Activated naive CD4-positive, alpha-beta T cell treated with anti-CD3 and anti-CD28 coated beads, Interleukin-2, amount 10 ng/mL, durations not matched to agents 7 days and 5 days (primary cell): ENCODE measurements around the gene HSD17B8.

ENCODE experiments used
- CTCF ChIA-PET: fragments of 350-600 bp; sonication (Branson Sonifier 250); formaldehyde crosslinking; loops from one replicate; lab custom pipeline; 2021; ENCODE audit warnings: antibody characterized with exemption; lab: Charles Lee
- DNase-seq: peaks from one replicate; pipeline ENCODE4 v3.0.0-alpha.2; 2020
- H3K27ac Mint-ChIP-seq: one replicate; pipeline ENCODE4 v1.8.0; 2021; ENCODE audit warnings: mild to moderate bottlenecking, moderate library complexity, mixed read lengths
- H3K27me3 Mint-ChIP-seq: one replicate; pipeline ENCODE4 v1.8.0; 2021; ENCODE audit warnings: mild to moderate bottlenecking, mixed read lengths
- H3K36me3 Mint-ChIP-seq: one replicate; pipeline ENCODE4 v1.8.0; 2021; ENCODE audit warnings: mixed read lengths
- H3K4me1 Mint-ChIP-seq: one replicate; pipeline ENCODE4 v1.8.0; 2021; ENCODE audit warnings: mixed read lengths
- H3K4me3 Mint-ChIP-seq: one replicate; pipeline ENCODE4 v1.8.0; 2021; ENCODE audit warnings: mild to moderate bottlenecking, moderate library complexity, mixed read lengths
- H3K9me3 Mint-ChIP-seq: one replicate; pipeline ENCODE4 v1.8.0; 2021; ENCODE audit warnings: mixed read lengths

Gene HSD17B8

DNA sequence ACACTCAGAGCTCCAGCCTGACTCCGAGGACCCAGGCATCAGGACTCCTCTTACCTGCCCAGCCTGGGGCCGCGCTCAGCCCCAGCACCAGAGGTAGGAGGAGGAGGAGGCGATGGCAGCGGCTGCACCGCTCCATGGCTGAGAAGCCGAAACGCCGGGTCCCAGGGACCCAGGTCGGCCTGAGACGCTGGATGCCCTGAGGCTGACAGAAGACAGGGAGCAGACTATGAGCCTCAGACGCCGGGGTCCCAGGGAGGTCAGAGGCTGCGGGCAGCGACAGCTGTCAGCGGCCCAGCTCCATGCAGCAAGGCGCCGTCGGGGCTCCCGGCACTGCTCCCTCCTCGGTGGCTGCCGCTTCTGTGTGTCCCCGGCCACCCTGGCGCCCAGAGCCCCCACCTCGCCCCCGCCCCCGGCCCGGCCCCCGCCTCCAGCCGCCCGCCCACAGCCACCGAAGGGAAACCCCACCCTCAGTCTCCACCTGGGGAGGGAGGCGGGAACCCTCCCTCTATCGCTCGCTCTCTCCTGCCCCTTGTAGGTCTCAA lies 12.3 kb upstream of the HSD17B8 start, which contains the start of gene COL11A2:
Gene COL11A2 (minus strand): TSS at position 363 of the 542 bp plus-strand sequence. CDS start 227 bp downstream, at position 136.
- Mint-ChIP-seq H3K4me1 (peaks cover 16% of the 10 kb centered on the region), H3K27me3 (peaks cover 65% of the 10 kb centered on the region), H3K4me3 (peak within 1 kb of the TSS; percentile 30), H3K27ac (no peak within 1 kb of the TSS), H3K36me3 (peaks cover 34% of the 10 kb centered on the region), H3K9me3 (no peaks in the 10 kb centered on the region)
- DNase-seq: no peak
- CTCF ChIA-PET: interaction anchor here (0.7 kb wide), 1 partner anchor 31 kb away, joined by 3 read pairs; no protein-coding TSS in a partner anchor

DNA sequence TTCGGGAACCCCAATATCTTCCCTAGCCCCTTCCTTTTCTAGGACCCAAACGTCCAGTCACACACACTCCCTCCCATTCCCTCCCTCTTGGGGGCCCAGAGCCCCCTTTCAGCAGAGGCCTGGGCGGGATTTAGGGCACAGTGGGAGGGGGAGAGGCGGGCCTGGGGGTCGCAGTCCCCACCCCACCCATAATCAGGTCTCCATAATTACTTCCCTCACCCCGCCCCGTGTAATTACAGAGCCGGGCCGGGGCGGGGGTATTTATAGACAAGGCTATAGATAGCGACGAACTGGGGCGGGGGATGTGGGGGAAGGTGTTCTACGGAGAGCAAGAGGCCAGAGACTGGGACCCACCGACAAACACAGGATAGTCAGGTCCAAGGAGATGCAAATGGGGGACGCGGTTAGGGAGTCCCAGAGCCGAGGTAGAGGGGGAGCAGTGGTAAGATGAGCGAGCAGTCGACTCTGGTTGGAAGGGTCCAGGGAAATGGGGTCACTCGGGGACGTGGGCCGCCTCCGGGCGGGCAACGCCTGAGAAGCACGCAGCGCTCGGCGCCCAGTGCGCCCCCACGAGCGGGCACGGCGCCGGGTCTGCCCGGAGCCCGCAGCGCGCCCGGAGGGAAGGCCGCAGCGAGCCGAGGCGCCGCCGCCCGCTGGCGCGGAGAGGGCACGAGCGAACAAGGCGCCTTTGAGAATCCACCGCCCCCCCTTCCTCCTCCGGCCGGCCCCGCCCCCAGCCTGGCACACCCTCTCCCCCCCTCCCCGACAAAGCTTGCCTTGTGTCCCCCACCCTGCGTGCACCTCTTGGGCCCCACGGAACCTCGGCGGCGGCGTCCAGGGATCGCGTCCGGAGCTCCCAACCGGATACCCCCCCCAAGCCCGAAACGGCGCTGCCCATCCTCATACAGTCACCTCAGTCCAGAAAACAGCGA lies 11.5 kb upstream of the HSD17B8 start:
- peak overlapping the region; percentile 30 for H3K4me3 Mint-ChIP-seq

DNA sequence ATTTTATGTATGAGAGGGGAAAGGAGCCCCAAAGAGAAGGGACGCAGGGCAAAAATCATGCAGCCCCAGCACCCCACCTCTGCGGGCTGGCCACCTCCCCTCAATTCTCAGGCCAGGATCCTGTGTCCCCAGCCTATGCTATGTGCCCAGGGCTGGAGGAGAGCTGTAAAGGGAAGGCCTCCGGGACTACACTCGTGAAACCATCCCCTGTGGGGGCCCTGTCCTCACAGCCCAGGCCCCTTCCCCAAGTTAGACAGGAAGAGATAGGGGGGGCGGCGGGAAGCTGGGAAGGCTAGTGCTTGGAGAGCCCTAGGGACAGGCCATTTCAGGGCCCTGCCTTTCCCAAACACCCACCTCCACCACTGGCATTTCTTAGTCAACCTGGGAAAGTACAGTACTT lies 10.8 kb upstream of the HSD17B8 start:
- Mint-ChIP-seq H3K36me3 (peaks cover 41% of the 10 kb centered on the region), H3K27ac (no peak overlapping the region), H3K4me3 (no peak overlapping the region), H3K27me3 (peaks cover 50% of the 10 kb centered on the region), H3K4me1 (peaks cover 30% of the 10 kb centered on the region), H3K9me3 (no peaks in the 10 kb centered on the region)
- no peak for DNase-seq
- CTCF ChIA-PET: no interaction called here

More for the DNA sequence above, 11.5 kb upstream of the HSD17B8 start:
- H3K9me3 Mint-ChIP-seq: no peaks in the 10 kb centered on the region
- peaks cover 57% of the 10 kb centered on the region for H3K27me3 Mint-ChIP-seq
- no peak overlapping the region for H3K27ac Mint-ChIP-seq
- CTCF ChIA-PET: no interaction called here
- peaks cover 38% of the 10 kb centered on the region for H3K36me3 Mint-ChIP-seq
- peaks cover 23% of the 10 kb centered on the region for H3K4me1 Mint-ChIP-seq
- DNase-seq: peak; percentile 39

DNA sequence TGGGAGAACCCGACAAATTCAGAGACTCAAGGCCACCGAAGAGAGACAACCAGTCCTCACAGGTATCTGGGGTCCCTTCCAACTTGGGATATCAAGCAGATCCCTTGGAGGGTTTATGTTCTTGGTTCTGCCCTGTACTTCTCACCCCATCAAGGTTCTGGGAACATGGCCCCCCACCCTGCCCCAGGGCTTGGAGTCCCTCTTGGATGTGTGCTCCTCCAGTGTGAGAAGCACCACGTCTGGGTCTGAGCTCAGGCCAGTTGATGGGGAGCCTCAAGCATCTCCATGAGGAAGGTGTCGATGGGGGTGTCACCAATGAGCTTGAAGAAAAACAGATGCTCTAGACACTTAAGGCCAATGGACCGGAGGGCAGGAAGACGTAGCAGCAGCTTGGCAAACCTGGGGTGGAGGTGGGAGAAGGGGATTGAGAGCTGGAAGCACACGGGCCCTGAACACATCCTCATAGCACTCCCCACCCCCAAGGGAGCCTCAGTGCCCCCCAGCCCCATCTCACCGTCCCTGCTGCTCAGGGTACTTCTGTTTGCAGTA lies 9.9 kb upstream of the HSD17B8 start:
- Mint-ChIP-seq H3K36me3 (peaks cover 44% of the 10 kb centered on the region), H3K27ac (no peak overlapping the region), H3K27me3 (peaks cover 43% of the 10 kb centered on the region), H3K9me3 (no peaks in the 10 kb centered on the region), H3K4me1 (peaks cover 39% of the 10 kb centered on the region), H3K4me3 (no peak overlapping the region)
- DNase-seq: no peak
- CTCF ChIA-PET: no interaction called here

DNA sequence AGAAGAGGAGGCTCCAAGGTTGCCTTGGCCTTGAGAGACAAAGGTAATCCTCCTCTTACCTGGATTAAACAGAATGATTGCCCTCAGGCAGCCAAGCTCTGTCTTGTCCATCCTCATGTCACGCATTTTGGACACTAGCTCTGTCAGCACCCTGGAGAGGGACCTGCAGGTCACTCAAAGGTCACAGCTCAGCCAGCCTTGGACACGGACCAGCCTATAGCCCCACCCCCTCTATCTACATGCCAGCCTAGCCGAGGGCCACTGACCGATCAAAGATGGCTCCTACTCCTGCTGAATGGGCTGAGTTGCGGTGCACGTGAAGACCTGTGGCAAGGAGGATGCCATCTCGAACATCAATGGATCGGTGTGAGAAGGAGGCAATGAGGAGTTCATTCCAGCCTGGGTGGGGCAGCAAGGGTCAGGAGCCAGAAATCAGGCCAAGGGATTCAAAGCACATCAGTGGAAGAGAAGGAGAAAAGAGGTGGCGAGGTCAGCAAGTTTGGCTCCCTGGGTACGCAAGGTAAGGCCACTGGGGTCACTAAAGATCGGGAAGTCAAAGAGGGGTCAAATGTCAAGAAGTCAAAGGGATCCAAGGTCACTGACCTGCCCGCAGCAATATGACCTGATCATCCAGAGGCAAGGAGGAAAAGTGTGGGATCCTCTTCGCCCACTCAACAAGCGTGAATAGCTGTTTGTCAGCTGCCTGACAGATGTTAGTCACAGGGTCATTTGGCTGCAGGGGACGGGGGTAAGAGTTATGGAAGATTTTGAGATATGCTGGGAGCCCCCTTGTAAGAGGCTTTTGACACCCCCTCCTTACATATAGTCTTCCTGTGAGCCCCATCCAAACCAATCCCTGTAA lies 8.9 kb upstream of the HSD17B8 start:
- H3K4me3 Mint-ChIP-seq: no peak overlapping the region
- H3K9me3 Mint-ChIP-seq: no peaks in the 10 kb centered on the region
- peak overlapping the region; percentile 15 for H3K27ac Mint-ChIP-seq
- H3K27me3 Mint-ChIP-seq: peaks cover 33% of the 10 kb centered on the region
- peaks cover 42% of the 10 kb centered on the region for H3K4me1 Mint-ChIP-seq
- DNase-seq: no peak
- CTCF ChIA-PET: interaction anchor here (0.7 to 4.3 kb wide), 4 partner anchors 36 to 75 kb away, joined by 3 to 27 read pairs (median 15); no protein-coding TSS in a partner anchor
- peaks cover 44% of the 10 kb centered on the region for H3K36me3 Mint-ChIP-seq

DNA sequence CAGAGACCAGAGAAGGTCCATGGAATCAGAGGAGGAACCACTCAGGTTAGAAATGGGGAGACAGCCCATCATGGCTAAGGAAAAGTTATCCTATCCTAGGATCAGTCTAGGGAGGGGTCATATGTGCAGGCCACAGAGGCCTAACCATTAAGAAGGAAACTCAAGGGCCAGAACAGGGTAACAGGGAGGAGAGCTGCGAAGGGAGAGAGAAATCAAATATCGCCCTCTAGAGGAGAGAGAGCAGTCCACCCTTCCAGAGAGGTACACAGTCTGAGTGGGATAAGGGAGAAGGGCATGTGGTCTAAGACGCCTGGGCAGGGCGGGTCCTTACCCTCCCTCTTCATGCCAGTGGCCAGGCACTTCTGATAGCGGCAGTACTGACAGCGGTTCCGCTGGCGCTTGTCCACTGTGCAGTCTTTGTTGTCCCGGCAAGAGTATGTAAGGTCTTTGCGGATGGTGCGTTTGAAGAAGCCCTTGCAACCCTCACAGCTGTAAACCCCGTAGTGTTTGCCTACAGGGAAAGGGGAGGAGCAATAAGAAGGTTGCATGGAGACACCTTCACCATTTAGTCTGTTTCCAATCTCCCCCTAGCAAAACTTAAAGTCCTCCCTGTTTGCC lies 6.9 kb upstream of the HSD17B8 start:
- peaks cover 13% of the 10 kb centered on the region for H3K27me3 Mint-ChIP-seq
- peak overlapping the region; percentile 56 for H3K27ac Mint-ChIP-seq
- H3K36me3 Mint-ChIP-seq: peaks cover 56% of the 10 kb centered on the region
- peaks cover 54% of the 10 kb centered on the region for H3K4me1 Mint-ChIP-seq
- CTCF ChIA-PET: interaction anchor here (0.7 to 4.3 kb wide), 17 partner anchors 11 to 77 kb away, joined by 3 to 27 read pairs (median 6); partner anchors contain the start of gene RING1
- no peaks in the 10 kb centered on the region for H3K9me3 Mint-ChIP-seq
- DNase-seq: peak; percentile 49
- H3K4me3 Mint-ChIP-seq: peak overlapping the region; percentile 98

DNA sequence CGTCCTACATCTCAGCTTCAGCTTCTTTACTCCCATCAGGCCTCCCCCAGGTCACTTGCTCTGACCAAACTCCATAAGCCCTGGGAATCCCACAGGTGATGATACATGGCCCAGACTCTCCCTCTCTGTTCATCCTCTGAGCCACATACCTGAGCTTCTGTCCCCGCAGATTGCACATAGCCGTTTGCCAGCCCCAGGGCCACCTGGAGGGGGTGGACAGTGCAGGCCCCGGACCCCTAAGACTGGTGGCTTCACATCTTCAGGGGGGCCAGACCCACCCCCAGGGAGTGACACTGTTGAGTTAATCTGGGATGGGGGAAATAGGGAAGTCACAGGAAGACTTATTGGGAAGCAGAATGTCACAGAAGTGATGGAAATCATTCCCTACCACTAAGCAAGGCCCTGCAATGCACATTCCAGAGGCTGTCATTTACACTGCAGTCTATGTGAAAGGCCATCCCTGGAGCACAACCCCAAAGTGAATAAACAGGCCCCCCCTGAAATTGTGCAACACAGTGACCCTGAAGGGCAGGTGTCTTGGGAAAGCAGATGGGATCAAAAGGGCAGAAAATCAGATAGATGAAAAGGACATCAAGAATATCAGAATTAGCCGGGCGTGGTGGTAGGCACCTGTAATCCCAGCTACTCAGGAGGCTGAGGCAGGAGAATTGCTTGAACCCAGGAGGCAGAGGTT lies 6.1 kb upstream of the HSD17B8 start:
- Mint-ChIP-seq H3K27ac (peak overlapping the region; percentile 87), H3K27me3 (peaks cover 5% of the 10 kb centered on the region), H3K4me3 (peak overlapping the region; percentile 98), H3K36me3 (peaks cover 61% of the 10 kb centered on the region), H3K4me1 (peaks cover 57% of the 10 kb centered on the region), H3K9me3 (no peaks in the 10 kb centered on the region)
- CTCF ChIA-PET: interaction anchor here (0.7 to 4.3 kb wide), 15 partner anchors 10 to 78 kb away, joined by 3 to 27 read pairs (median 6); partner anchors contain the start of gene RING1
- DNase-seq: no peak

DNA sequence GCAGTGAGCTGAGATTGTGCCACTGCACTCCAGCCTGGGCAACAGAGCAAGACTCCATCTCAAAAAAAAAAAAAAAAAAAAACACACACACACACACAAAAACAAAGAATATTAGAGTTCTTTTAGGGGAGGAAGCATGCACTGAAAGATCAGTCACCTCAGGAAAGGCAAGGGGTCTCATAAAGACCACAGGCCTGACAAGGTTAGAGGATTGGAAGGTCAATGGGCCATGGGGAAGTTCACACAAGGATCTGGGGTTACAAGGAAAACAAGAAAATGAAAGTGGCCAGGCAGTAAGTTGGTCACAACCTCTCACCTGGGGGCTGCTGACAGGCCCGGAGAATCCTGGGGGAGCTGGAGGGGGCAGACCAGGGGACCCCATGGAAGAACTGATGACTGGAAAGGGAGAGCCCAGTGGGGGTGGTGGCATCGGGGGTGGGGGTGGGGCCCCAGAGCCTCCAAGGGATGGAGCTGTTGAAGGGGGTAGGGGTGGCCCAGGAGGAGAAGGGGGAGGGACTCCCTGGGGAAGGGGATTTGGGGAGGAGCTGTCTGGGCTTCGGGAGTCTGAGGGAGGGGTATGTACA lies 5.5 kb upstream of the HSD17B8 start:
- Mint-ChIP-seq H3K4me3 (peak overlapping the region; percentile 98), H3K27ac (peak overlapping the region; percentile 87), H3K4me1 (peaks cover 60% of the 10 kb centered on the region), H3K9me3 (no peaks in the 10 kb centered on the region), H3K36me3 (peaks cover 65% of the 10 kb centered on the region), H3K27me3 (no peaks in the 10 kb centered on the region)
- CTCF ChIA-PET: interaction anchor here (1.2 to 4.3 kb wide), 6 partner anchors 10 to 79 kb away, joined by 4 to 27 read pairs (median 10); no protein-coding TSS in a partner anchor
- no peak for DNase-seq

DNA sequence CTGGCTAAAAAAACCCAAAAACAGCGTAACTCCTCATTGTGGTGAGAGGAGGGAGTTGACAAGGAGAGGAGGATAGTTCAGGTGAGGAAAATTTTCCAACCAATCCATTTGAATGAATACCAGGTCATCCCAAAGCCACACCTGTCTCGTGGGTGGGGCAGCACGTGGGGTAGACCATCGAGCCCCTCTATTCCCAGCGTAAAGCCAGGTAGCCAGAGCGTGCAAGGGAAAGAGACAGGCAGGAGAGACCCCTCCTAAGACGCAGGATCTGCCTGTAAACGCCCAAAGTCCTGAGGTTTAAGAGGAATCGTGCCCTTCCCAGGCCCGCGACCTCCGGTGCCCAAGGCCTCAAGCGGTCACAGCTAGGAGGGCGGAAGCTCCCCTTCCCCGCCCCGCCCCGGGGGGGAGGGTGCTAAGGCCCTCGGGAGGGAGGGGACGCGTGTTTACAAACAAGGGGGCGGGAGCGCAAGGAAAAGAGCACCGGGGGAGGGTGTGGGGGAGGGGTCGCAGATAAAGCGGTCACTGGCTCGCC lies 4.7 kb upstream of the HSD17B8 start:
- Mint-ChIP-seq H3K4me1 (peaks cover 65% of the 10 kb centered on the region), H3K27me3 (no peaks in the 10 kb centered on the region), H3K27ac (peak overlapping the region; percentile 88), H3K36me3 (peaks cover 61% of the 10 kb centered on the region), H3K9me3 (no peaks in the 10 kb centered on the region), H3K4me3 (peak overlapping the region; percentile 98)
- CTCF ChIA-PET: interaction anchor here (1.0 to 4.1 kb wide), 5 partner anchors 9 to 79 kb away, joined by 4 to 20 read pairs (median 4); no protein-coding TSS in a partner anchor
- peak; percentile 87 for DNase-seq

DNA sequence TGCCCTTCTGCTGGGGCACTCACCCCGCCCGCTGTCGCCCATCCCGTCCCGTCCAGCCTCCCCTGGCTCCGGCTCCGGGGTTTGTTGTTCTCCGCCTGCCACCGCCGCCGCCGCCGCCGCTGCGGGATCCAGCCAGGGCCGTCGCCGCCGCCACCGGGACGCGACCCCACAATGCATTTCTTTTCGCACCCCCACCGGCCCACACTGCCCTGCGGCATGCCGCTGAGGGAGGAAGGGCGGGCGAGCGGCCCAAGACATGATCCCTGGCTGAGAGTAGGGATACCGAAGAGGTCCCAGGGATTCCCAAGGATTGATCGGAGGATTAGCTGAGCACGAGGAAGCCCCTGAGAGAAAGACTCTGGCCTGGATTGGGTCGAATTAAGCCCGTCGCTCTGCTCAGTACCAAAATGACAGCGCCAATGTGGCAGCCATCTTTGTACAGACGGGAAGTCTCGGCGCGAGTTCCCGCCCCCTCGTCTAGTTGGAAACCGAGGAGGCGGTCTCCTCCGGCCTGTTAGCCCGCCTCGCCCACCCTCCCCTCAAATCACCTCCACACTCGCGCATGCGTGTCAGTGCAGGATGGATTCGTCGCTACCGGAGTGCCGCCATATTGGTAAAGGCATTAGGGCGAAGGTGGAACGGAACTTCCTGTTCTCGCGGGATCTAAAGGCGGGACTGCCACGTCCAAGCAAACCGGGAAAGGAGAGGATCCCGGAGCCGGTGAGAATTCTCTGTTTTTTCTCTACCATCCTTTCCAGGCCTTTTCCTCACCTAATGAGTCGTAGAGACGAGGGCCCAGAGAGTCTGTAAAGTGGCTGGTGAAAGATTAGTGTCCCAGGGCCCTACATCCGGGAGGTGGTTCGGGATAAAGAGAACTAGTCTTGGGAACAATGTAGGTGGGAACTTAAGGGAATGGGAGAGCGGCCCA lies 4.0 kb upstream of the HSD17B8 start, which contains the start of the genes RXRB and SLC39A7:
Gene RXRB (minus strand): TSS at position 447 of the 928 bp plus-strand sequence. CDS start 189 bp downstream, at position 258.
Gene SLC39A7 (plus strand): TSS at position 649 of the 928 bp plus-strand sequence. CDS start 379 bp downstream, outside the sequence.
- DNase-seq: peak; percentile 100
- no peaks in the 10 kb centered on the region for H3K9me3 Mint-ChIP-seq
- H3K36me3 Mint-ChIP-seq: peaks cover 54% of the 10 kb centered on the region
- H3K27me3 Mint-ChIP-seq: no peaks in the 10 kb centered on the region
- CTCF ChIA-PET: interaction anchor here (1.0 to 1.4 kb wide), 3 partner anchors 9 to 39 kb away, joined by 4 read pairs; no protein-coding TSS in a partner anchor
- peaks cover 70% of the 10 kb centered on the region for H3K4me1 Mint-ChIP-seq
- peak within 1 kb of the TSS; percentile 98 for H3K27ac Mint-ChIP-seq
- peak within 1 kb of the TSS; percentile 98 for H3K4me3 Mint-ChIP-seq

DNA sequence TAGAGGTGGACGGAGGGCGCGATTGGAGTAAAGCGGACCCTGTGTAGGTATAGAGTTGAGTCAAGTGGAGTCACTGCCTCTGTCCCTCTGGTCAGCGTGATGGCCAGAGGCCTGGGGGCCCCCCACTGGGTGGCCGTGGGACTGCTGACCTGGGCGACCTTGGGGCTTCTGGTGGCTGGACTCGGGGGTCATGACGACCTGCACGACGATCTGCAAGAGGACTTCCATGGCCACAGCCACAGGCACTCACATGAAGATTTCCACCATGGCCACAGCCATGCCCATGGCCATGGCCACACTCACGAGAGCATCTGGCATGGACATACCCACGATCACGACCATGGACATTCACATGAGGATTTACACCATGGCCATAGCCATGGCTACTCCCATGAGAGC lies 3.3 kb upstream of the HSD17B8 start:
- Mint-ChIP-seq H3K9me3 (no peaks in the 10 kb centered on the region), H3K4me3 (peak overlapping the region; percentile 98), H3K27me3 (no peaks in the 10 kb centered on the region), H3K36me3 (peaks cover 47% of the 10 kb centered on the region), H3K27ac (peak overlapping the region; percentile 98), H3K4me1 (peaks cover 77% of the 10 kb centered on the region)
- CTCF ChIA-PET: no interaction called here
- DNase-seq: no peak
